CD4-positive, alpha-beta T cell (primary cell): ENCODE results near the gene ROCK2. TPM values are rescaled to one million over a fixed set of nuclear protein-coding genes. Genes with fewer than 3 reads are reported as not detected.

ENCODE experiments used
- ATAC-seq: fragments of 200-7000 bp; cut with Tn5 transposase; one replicate; pipeline ENCODE4 v1.10.0; 2022; ENCODE audit warnings: mild to moderate bottlenecking; ENCODE audit not compliant: poor library complexity
- CTCF ChIA-PET: fragments of 350-600 bp; sonication (Branson Sonifier 250); formaldehyde crosslinking; loops from one replicate; lab custom pipeline; 2021; ENCODE audit warnings: antibody characterized with exemption, inconsistent platforms; lab: Charles Lee
- POLR2A ChIA-PET: fragments of 350-600 bp; sonication (Branson Sonifier 250); formaldehyde crosslinking; loops from one replicate; lab custom pipeline; 2021; ENCODE audit warnings: antibody characterized with exemption, inconsistent platforms; lab: Charles Lee
- DNase-seq, 14 experiments: peaks; one replicate each; pipeline ENCODE4 v3.0.0-alpha.2; 2013 to 2020; ENCODE audit warnings: mixed read lengths in 2 of 14
- H3K27ac ChIP-seq, 2 donors: one replicate each; pipeline versions ENCODE4 v1.5.1 to v1.7.0; 2013; ENCODE audit warnings: low read length in 2 of 2, low read depth in 1 of 2, mild to moderate bottlenecking in 1 of 2
- H3K27me3 ChIP-seq, 2 experiments: 1 replicate in 1 of 2; 2 replicates in 1 of 2; pipeline versions ENCODE4 v1.6.1 to v1.7.0; 2013; ENCODE audit warnings: low read length in 2 of 2, control low read depth in 1 of 2, mild to moderate bottlenecking in 1 of 2, moderate library complexity in 1 of 2; ENCODE audit not compliant: insufficient read depth in 2 of 2, control insufficient read depth in 1 of 2
- H3K36me3 ChIP-seq: one replicate; pipeline ENCODE4 v1.6.1; 2013; ENCODE audit warnings: low read length, control low read depth; ENCODE audit not compliant: insufficient read depth
- H3K4me1 ChIP-seq: one replicate; pipeline ENCODE4 v1.6.1; 2013; ENCODE audit warnings: low read length, control low read depth; ENCODE audit not compliant: insufficient read depth
- H3K4me3 ChIP-seq: one replicate; pipeline ENCODE4 v1.5.1; 2013; ENCODE audit warnings: mild to moderate bottlenecking, low read length, moderate library complexity
- H3K9me3 ChIP-seq, 2 experiments: 1 replicate in 1 of 2; 2 replicates in 1 of 2; pipeline versions ENCODE4 v1.6.1 to v1.7.0; 2013; ENCODE audit warnings: low read length in 2 of 2, mild to moderate bottlenecking in 2 of 2, control low read depth in 1 of 2, moderate library complexity in 1 of 2; ENCODE audit not compliant: control insufficient read depth in 1 of 2, insufficient read depth in 1 of 2
- H3K27ac Mint-ChIP-seq: one replicate; pipeline ENCODE4 v1.8.0; 2020; ENCODE audit warnings: mixed read lengths
- H3K27me3 Mint-ChIP-seq: one replicate; pipeline ENCODE4 v1.8.0; 2021; ENCODE audit warnings: mixed read lengths
- H3K36me3 Mint-ChIP-seq: one replicate; pipeline ENCODE4 v1.8.0; 2021; ENCODE audit warnings: low read depth, mixed read lengths
- H3K4me1 Mint-ChIP-seq: one replicate; pipeline ENCODE4 v1.8.0; 2021; ENCODE audit warnings: low read depth, mixed read lengths
- H3K4me3 Mint-ChIP-seq: one replicate; pipeline ENCODE4 v1.8.0; 2020; ENCODE audit warnings: mild to moderate bottlenecking, mixed read lengths
- H3K9me3 Mint-ChIP-seq: one replicate; pipeline ENCODE4 v1.8.0; 2020; ENCODE audit warnings: mixed read lengths
- intact Hi-C, 2 experiments: fragments of 100-400 bp; cut with DNase I in 1 of 2; cut with micrococcal nuclease in 1 of 2; formaldehyde crosslinking; loops; one replicate each; pipeline versions ENCODE4 v1.15.1 to v1.9.0; 2023 to 2025; cut with DNase I, micrococcal nuclease
- total RNA-seq, 174 experiments: library from RNA in 2 of 174; stranded (reverse) in 2 of 174; gene quantifications; one replicate each; pipeline ENCODE4 v1.2.3 and lab custom pipeline; 2021 to 2026
- TF ChIP-seq, protein P1 (sequence below): fragments of 200-600 bp; IDR thresholded peaks from one replicate; pipeline ENCODE4 v1.8.0; 2022; ENCODE audit warnings: antibody characterized with exemption, mild to moderate bottlenecking

ROCK2 gene
- total RNA-seq, 2 experiments from 2014 or later, result 6.9 to 9.4 TPM

- DNase-seq (no peak), ATAC-seq (no peak)
- no peaks in the 10 kb centered on the region for H3K4me1 Mint-ChIP-seq
- no peaks in the 10 kb centered on the region for H3K36me3 Mint-ChIP-seq
- CTCF ChIA-PET, result no interaction called here
- Histone ChIP-seq H3K27me3 (no peaks in the 10 kb centered on the region), H3K4me1 (no peaks in the 10 kb centered on the region), H3K4me3 (no peak overlapping the region), H3K27ac (no peak overlapping the region), H3K9me3 (no peaks in the 10 kb centered on the region), H3K36me3 (no peaks in the 10 kb centered on the region)
- POLR2A ChIA-PET, result no interaction called here
- TF ChIP-seq, protein P1, sequence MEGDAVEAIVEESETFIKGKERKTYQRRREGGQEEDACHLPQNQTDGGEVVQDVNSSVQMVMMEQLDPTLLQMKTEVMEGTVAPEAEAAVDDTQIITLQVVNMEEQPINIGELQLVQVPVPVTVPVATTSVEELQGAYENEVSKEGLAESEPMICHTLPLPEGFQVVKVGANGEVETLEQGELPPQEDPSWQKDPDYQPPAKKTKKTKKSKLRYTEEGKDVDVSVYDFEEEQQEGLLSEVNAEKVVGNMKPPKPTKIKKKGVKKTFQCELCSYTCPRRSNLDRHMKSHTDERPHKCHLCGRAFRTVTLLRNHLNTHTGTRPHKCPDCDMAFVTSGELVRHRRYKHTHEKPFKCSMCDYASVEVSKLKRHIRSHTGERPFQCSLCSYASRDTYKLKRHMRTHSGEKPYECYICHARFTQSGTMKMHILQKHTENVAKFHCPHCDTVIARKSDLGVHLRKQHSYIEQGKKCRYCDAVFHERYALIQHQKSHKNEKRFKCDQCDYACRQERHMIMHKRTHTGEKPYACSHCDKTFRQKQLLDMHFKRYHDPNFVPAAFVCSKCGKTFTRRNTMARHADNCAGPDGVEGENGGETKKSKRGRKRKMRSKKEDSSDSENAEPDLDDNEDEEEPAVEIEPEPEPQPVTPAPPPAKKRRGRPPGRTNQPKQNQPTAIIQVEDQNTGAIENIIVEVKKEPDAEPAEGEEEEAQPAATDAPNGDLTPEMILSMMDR, result no peak
- no peaks in the 10 kb centered on the region for H3K9me3 Mint-ChIP-seq
- H3K27me3 Mint-ChIP-seq, result no peaks in the 10 kb centered on the region
- intact Hi-C loops, result no loop called here
- no peak overlapping the region for H3K4me3 Mint-ChIP-seq
- H3K27ac Mint-ChIP-seq, result no peak overlapping the region
These were observed 33.6 kb upstream of the ROCK2 start for GRCh38 chr2:11377928-11378545.

- intact Hi-C loops, result no loop called here
- Histone ChIP-seq H3K27ac (no peak overlapping the region), H3K4me3 (no peak overlapping the region), H3K27me3 (no peaks in the 10 kb centered on the region), H3K9me3 (no peaks in the 10 kb centered on the region), H3K4me1 (no peaks in the 10 kb centered on the region), H3K36me3 (no peaks in the 10 kb centered on the region)
- no peak for ATAC-seq
- no peak for DNase-seq
- H3K27me3 Mint-ChIP-seq, result no peaks in the 10 kb centered on the region
- H3K36me3 Mint-ChIP-seq, result no peaks in the 10 kb centered on the region
- no peaks in the 10 kb centered on the region for H3K9me3 Mint-ChIP-seq
- H3K4me3 Mint-ChIP-seq, result no peak overlapping the region
- H3K4me1 Mint-ChIP-seq, result no peaks in the 10 kb centered on the region
- ChIA-PET POLR2A (interaction anchor here (0.6 to 1.1 kb wide), 2 partner anchors 35 to 39 kb away, joined by 3 read pairs; no protein-coding TSS in a partner anchor), CTCF (no interaction called here)
- TF ChIP-seq, protein P1, result no peak
- H3K27ac Mint-ChIP-seq, result no peak overlapping the region
These were observed 31.6 kb upstream of the ROCK2 start for GRCh38 chr2:11376071-11376470.

DNA sequence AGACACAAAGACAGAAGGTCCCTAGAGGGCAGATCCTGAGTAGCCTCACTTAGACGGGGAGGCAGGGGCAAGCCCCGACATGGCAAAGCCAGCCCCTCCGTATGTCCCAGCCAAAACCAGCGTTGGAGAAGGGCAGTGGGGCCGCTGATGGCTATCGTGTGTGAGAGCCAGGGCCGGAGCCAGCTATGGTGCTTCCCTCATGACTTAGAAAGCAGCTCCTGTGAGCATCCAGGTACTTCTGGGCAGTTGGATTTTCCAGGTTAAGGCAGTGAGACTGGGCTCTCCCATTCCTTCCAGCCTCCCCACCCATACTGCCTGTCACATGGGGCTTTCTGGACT lies 31.2 kb upstream of the ROCK2 start:
- TF ChIP-seq, protein P1, result no peak
- Histone ChIP-seq H3K4me3 (no peak overlapping the region), H3K9me3 (no peaks in the 10 kb centered on the region), H3K27ac (no peak overlapping the region), H3K36me3 (no peaks in the 10 kb centered on the region), H3K27me3 (no peaks in the 10 kb centered on the region), H3K4me1 (no peaks in the 10 kb centered on the region)
- no peaks in the 10 kb centered on the region for H3K36me3 Mint-ChIP-seq
- POLR2A ChIA-PET, result interaction anchor here (1.1 kb wide), 1 partner anchor 36 kb away, joined by 3 read pairs; no protein-coding TSS in a partner anchor
- H3K9me3 Mint-ChIP-seq, result no peaks in the 10 kb centered on the region
- intact Hi-C loops, result no loop called here
- no peak for ATAC-seq
- no peak overlapping the region for H3K27ac Mint-ChIP-seq
- DNase-seq, result no peak
- CTCF ChIA-PET, result no interaction called here
- H3K4me3 Mint-ChIP-seq, result no peak overlapping the region
- no peaks in the 10 kb centered on the region for H3K27me3 Mint-ChIP-seq
- H3K4me1 Mint-ChIP-seq, result no peaks in the 10 kb centered on the region
